H54 (cell line): ENCODE measurements around the gene NTM.

ENCODE experiments used
- DNase-seq: peaks from one replicate; pipeline ENCODE4 v3.0.0; 2011; ENCODE audit warnings: low spot score, mixed read lengths; ENCODE audit not compliant: insufficient read length
- FAIRE-seq: peaks from 3 replicates; lab custom pipeline; 2011; peaks lifted over from hg19 to GRCh38; lab: Jason Lieb, UNC
- POLR2A ChIP-seq: IDR thresholded peaks from 2 replicates; pipeline ENCODE4 v1.6.1; 2011; ENCODE audit warnings: low read depth, mild to moderate bottlenecking, low read length

The NTM gene

GRCh38 chr11:131951121-131951520 lies 580.7 kb downstream of the NTM start:
- no peak for DNase-seq
- TF ChIP-seq POLR2A: no peak
- FAIRE-seq: no peak

- no peak for TF ChIP-seq POLR2A
- DNase-seq: no peak
- FAIRE-seq: no peak
Observed at GRCh38 chr11:131954146-131954545, 583.7 kb downstream of the NTM start.

GRCh38 chr11:131955904-131956303 lies 585.5 kb downstream of the NTM start:
- DNase-seq (no peak), FAIRE-seq (no peak)
- no peak for TF ChIP-seq POLR2A

- DNase-seq (no peak), FAIRE-seq (no peak)
- TF ChIP-seq POLR2A: no peak
Observed at GRCh38 chr11:131957201-131957600, 586.8 kb downstream of the NTM start.

- DNase-seq (no peak), FAIRE-seq (no peak)
- no peak for TF ChIP-seq POLR2A
Observed at GRCh38 chr11:131957875-131958274, 587.5 kb downstream of the NTM start.

GRCh38 chr11:131962818-131963217 lies 592.4 kb downstream of the NTM start:
- DNase-seq (no peak), FAIRE-seq (no peak)
- TF ChIP-seq POLR2A: no peak

- FAIRE-seq (no peak), DNase-seq (no peak)
- TF ChIP-seq POLR2A: no peak
Observed at GRCh38 chr11:131964698-131965483, 594.5 kb downstream of the NTM start.

- DNase-seq: no peak
- TF ChIP-seq POLR2A: no peak
- FAIRE-seq: no peak
Observed at GRCh38 chr11:131965504-131965903, 595.1 kb downstream of the NTM start.

GRCh38 chr11:131966667-131967066 lies 596.3 kb downstream of the NTM start:
- TF ChIP-seq POLR2A: no peak
- FAIRE-seq (no peak), DNase-seq (no peak)

GRCh38 chr11:131969261-131969660 lies 598.8 kb downstream of the NTM start:
- FAIRE-seq (no peak), DNase-seq (no peak)
- TF ChIP-seq POLR2A: no peak

GRCh38 chr11:131973061-131973460 lies 602.6 kb downstream of the NTM start:
- DNase-seq (no peak), FAIRE-seq (no peak)
- TF ChIP-seq POLR2A: no peak

GRCh38 chr11:131975619-131976018 lies 605.2 kb downstream of the NTM start:
- no peak for TF ChIP-seq POLR2A
- FAIRE-seq: no peak
- DNase-seq: no peak

GRCh38 chr11:131976021-131976420 lies 605.6 kb downstream of the NTM start:
- FAIRE-seq: no peak
- no peak for DNase-seq
- no peak for TF ChIP-seq POLR2A

- peak; percentile 55 for FAIRE-seq
- DNase-seq: no peak
Observed at GRCh38 chr11:131977231-131977630, 606.8 kb downstream of the NTM start.

GRCh38 chr11:131977854-131978253 lies 607.4 kb downstream of the NTM start:
- TF ChIP-seq POLR2A: no peak
- FAIRE-seq: peak; percentile 92
- DNase-seq: peak; percentile 24

More at GRCh38 chr11:131977231-131977630, 606.8 kb downstream of the NTM start:
- no peak for TF ChIP-seq POLR2A
